OCI-LY3 (cell line): ENCODE results near the gene BAIAP2L1.

Experiments
- EZH2phosphoT487 ChIP-seq: fragments of 200-600 bp; shearing (Covaris generic); IDR thresholded peaks from 2 replicates; pipeline ENCODE4 v1.6.1; 2018; ENCODE audit warnings: antibody characterized with exemption, mixed run types, low read depth
- TF ChIP-seq, protein P1 (sequence below): fragments of 200-600, 300-600 bp; sonication (generic); IDR thresholded peaks from 2 replicates; pipeline ENCODE4 v1.5.1; 2014; ENCODE audit warnings: antibody characterized with exemption, low read length, low read depth

DNA sequence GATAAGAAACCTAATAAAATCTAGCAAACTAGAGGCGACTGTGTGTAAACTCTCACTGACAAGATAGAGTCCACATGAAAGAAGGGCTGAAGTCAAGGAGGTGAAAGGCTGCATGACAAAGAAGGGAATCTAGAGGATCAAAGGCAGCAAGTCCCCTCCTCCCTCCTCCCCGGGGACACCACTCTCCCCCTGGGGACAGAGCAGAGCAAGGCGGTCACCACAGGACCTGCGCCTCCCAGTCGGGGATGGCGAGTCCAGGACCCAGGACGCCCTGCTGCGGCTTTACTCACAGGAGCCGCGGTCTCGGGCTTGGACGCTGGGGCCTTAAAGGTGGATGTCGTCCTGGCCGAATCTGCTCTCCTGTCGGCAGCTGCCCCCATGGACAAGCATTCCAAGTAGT lies 97.0 kb downstream of the BAIAP2L1 start:
- TF ChIP-seq, protein P1, sequence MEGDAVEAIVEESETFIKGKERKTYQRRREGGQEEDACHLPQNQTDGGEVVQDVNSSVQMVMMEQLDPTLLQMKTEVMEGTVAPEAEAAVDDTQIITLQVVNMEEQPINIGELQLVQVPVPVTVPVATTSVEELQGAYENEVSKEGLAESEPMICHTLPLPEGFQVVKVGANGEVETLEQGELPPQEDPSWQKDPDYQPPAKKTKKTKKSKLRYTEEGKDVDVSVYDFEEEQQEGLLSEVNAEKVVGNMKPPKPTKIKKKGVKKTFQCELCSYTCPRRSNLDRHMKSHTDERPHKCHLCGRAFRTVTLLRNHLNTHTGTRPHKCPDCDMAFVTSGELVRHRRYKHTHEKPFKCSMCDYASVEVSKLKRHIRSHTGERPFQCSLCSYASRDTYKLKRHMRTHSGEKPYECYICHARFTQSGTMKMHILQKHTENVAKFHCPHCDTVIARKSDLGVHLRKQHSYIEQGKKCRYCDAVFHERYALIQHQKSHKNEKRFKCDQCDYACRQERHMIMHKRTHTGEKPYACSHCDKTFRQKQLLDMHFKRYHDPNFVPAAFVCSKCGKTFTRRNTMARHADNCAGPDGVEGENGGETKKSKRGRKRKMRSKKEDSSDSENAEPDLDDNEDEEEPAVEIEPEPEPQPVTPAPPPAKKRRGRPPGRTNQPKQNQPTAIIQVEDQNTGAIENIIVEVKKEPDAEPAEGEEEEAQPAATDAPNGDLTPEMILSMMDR = no peak
- no peak for TF ChIP-seq EZH2phosphoT487
